Measurements from ENCODE around the gene SPG11.

DNA sequence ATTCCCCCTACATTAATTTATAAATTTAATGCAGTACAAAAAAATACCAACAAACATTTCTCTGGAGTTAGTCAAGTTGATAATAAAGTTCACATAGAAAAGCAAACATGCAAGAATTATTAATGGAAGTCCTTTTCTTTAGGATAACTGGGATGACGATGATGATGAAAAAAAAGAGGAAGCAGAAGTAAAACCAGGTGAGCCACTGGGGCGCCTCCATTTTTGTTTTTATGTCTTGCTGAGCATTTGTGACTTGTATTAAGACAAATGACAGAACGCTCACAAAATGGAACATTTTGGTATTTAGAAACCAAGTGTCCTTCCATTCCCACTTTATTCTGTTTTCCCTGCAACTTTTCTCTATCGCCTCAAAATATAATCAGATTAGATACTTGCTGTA is 112.7 kb downstream of the SPG11 start:
- TF ChIP-seq CTCF (IDR thresholded peaks at IDR 0.05; ENCODE audit: borderline replicate concordance, extremely low read depth, low read length, poor library complexity, severe bottlenecking) (no peak), EZH2 (IDR thresholded peaks at IDR 0.05; ENCODE audit: borderline replicate concordance, low read depth, low read length, severe bottlenecking) (no peak)
